ENCODE results near the gene MYRFL. TPM values are rescaled to one million over a fixed set of nuclear protein-coding genes. Genes with fewer than 3 reads are reported as not detected.

Gene MYRFL
- total RNA-seq, 1 donor from 2014 or later: 0.20 TPM

DNA sequence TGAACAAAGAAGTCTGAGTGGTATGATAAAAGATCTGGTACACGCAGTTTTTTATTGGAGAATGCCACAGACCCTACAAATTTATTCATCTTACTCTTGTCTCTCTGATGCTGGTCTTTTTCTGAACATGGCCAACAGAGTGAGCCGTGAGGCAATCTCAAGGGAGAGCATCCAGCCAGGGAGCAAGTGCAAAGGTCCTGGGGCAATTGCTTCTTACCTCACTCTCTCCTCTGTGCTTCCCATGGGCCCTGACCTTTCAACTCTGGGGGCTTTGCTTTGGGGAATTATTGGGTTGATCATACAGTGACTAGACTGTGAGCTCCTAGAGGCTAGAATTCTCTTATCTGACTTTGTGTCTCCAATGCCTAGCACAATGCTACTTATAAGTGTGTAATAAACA lies 171.7 kb downstream of the MYRFL start:
- no peaks in the 10 kb centered on the region for H3K79me2 ChIP-seq (ENCODE audit: insufficient read depth, low read length)
- H3K36me3 ChIP-seq (ENCODE audit: insufficient read depth, low read length): no peaks in the 10 kb centered on the region
- TF ChIP-seq, protein P1, sequence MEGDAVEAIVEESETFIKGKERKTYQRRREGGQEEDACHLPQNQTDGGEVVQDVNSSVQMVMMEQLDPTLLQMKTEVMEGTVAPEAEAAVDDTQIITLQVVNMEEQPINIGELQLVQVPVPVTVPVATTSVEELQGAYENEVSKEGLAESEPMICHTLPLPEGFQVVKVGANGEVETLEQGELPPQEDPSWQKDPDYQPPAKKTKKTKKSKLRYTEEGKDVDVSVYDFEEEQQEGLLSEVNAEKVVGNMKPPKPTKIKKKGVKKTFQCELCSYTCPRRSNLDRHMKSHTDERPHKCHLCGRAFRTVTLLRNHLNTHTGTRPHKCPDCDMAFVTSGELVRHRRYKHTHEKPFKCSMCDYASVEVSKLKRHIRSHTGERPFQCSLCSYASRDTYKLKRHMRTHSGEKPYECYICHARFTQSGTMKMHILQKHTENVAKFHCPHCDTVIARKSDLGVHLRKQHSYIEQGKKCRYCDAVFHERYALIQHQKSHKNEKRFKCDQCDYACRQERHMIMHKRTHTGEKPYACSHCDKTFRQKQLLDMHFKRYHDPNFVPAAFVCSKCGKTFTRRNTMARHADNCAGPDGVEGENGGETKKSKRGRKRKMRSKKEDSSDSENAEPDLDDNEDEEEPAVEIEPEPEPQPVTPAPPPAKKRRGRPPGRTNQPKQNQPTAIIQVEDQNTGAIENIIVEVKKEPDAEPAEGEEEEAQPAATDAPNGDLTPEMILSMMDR (IDR thresholded peaks at IDR 0.05; ENCODE audit: insufficient read depth, low read depth, low read length): no peak
- TF ChIP-seq EZH2 (IDR thresholded peaks at IDR 0.05; ENCODE audit: insufficient read depth, low read length): no peak
- H3K27ac ChIP-seq (ENCODE audit: low read depth, low read length): no peak overlapping the region
- no peaks in the 10 kb centered on the region for H3K4me1 ChIP-seq (ENCODE audit: insufficient read depth, low read length)
- no peaks in the 10 kb centered on the region for H3K9me3 ChIP-seq (ENCODE audit: insufficient read depth, low read depth, low read length)
- no peak overlapping the region for H3K4me2 ChIP-seq (ENCODE audit: low read length)
- no peaks in the 10 kb centered on the region for H4K20me1 ChIP-seq (ENCODE audit: insufficient read depth, low read length)
- no peak overlapping the region for H3K4me3 ChIP-seq (ENCODE audit: insufficient read depth, low read depth, low read length)
- Mint-ChIP-seq H3K36me3 (ENCODE audit: low read depth, unreplicated experiment) (no peaks in the 10 kb centered on the region), H3K27ac (ENCODE audit: unreplicated experiment) (no peak overlapping the region), H3K4me3 (ENCODE audit: unreplicated experiment) (no peak overlapping the region), H3K4me1 (ENCODE audit: low read depth, unreplicated experiment) (no peaks in the 10 kb centered on the region), H3K27me3 (ENCODE audit: low read depth, unreplicated experiment) (no peaks in the 10 kb centered on the region), H3K9me3 (ENCODE audit: unreplicated experiment) (no peaks in the 10 kb centered on the region)
- FAIRE-seq (no peak), DNase-seq (ENCODE audit: low read depth) (no peak)
- no peak overlapping the region for H3K9ac ChIP-seq (ENCODE audit: low read length)
- H2AFZ ChIP-seq (ENCODE audit: low read depth, low read length): no peak overlapping the region
- H3K27me3 ChIP-seq (ENCODE audit: insufficient read depth, low read length): no peaks in the 10 kb centered on the region

DNA sequence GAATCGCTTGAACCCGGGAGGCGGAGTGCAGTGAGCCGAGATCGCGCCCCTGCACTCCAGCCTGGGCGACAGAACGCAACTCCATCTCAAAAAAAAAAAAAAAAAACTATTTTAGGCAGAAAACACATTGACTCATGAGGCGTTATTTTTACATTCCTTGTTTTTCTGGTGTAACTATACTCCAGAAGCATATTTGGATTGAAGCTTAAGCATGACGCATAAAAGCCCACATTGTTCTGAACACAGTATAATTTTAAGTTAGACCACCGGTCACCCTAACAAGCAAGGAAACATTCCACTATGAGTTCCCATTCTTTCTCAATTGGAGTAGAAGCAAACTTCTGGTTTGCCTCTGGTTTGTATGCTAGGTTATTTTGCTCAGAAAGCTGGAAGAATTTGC lies 173.0 kb downstream of the MYRFL start:
- no peak for FAIRE-seq

DNA sequence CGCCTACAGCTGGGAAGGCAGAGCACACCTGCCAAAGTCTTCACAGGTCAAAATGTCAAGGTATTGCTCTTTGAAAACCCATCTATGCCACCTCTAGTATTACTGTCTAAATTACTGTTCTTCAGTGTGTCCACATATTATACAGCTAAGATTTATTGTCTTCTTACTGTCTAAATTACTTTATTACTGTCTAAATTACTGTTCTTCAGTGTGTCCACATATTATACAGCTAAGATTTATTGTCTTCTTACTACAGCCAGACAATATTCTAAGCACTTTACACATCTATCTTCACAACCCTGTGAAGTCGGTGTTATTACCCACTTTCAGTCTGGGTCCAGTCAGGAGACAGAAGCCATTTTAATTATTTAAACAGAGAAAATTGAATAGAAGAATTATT lies 173.9 kb downstream of the MYRFL start:
- Histone ChIP-seq H3K36me3 (ENCODE audit: insufficient read depth, low read length) (no peaks in the 10 kb centered on the region), H3K4me3 (ENCODE audit: insufficient read depth, low read depth, low read length) (no peak overlapping the region), H3K27ac (ENCODE audit: low read depth, low read length) (no peak overlapping the region), H3K79me2 (ENCODE audit: insufficient read depth, low read length) (no peaks in the 10 kb centered on the region), H3K9me3 (ENCODE audit: insufficient read depth, low read depth, low read length) (no peaks in the 10 kb centered on the region), H3K4me1 (ENCODE audit: insufficient read depth, low read length) (no peaks in the 10 kb centered on the region), H3K27me3 (ENCODE audit: insufficient read depth, low read length) (no peaks in the 10 kb centered on the region), H3K4me2 (ENCODE audit: low read length) (no peak overlapping the region), H4K20me1 (ENCODE audit: insufficient read depth, low read length) (no peaks in the 10 kb centered on the region), H2AFZ (ENCODE audit: low read depth, low read length) (no peak overlapping the region), H3K9ac (ENCODE audit: low read length) (no peak overlapping the region)
- Mint-ChIP-seq H3K9me3 (ENCODE audit: unreplicated experiment) (peaks cover 3% of the 10 kb centered on the region), H3K27me3 (ENCODE audit: low read depth, unreplicated experiment) (no peaks in the 10 kb centered on the region), H3K36me3 (ENCODE audit: low read depth, unreplicated experiment) (no peaks in the 10 kb centered on the region), H3K4me1 (ENCODE audit: low read depth, unreplicated experiment) (no peaks in the 10 kb centered on the region), H3K27ac (ENCODE audit: unreplicated experiment) (no peak overlapping the region), H3K4me3 (ENCODE audit: unreplicated experiment) (no peak overlapping the region)
- TF ChIP-seq EZH2 (IDR thresholded peaks at IDR 0.05; ENCODE audit: insufficient read depth, low read length): no peak
- TF ChIP-seq, protein P1 (IDR thresholded peaks at IDR 0.05; ENCODE audit: insufficient read depth, low read depth, low read length): no peak
- FAIRE-seq: no peak
- DNase-seq (ENCODE audit: low read depth): no peak

More for the DNA sequence above, 173.0 kb downstream of the MYRFL start:
- peaks cover 3% of the 10 kb centered on the region for H3K9me3 Mint-ChIP-seq (ENCODE audit: unreplicated experiment)
- Histone ChIP-seq H3K36me3 (ENCODE audit: insufficient read depth, low read length) (no peaks in the 10 kb centered on the region), H4K20me1 (ENCODE audit: insufficient read depth, low read length) (no peaks in the 10 kb centered on the region), H3K9me3 (ENCODE audit: insufficient read depth, low read depth, low read length) (no peaks in the 10 kb centered on the region), H2AFZ (ENCODE audit: low read depth, low read length) (no peak overlapping the region), H3K9ac (ENCODE audit: low read length) (no peak overlapping the region), H3K4me2 (ENCODE audit: low read length) (no peak overlapping the region), H3K4me1 (ENCODE audit: insufficient read depth, low read length) (no peaks in the 10 kb centered on the region), H3K27ac (ENCODE audit: low read depth, low read length) (no peak overlapping the region), H3K27me3 (ENCODE audit: insufficient read depth, low read length) (no peaks in the 10 kb centered on the region), H3K4me3 (ENCODE audit: insufficient read depth, low read depth, low read length) (no peak overlapping the region), H3K79me2 (ENCODE audit: insufficient read depth, low read length) (no peaks in the 10 kb centered on the region)
- no peak overlapping the region for H3K27ac Mint-ChIP-seq (ENCODE audit: unreplicated experiment)
- no peak overlapping the region for H3K4me3 Mint-ChIP-seq (ENCODE audit: unreplicated experiment)
- no peaks in the 10 kb centered on the region for H3K4me1 Mint-ChIP-seq (ENCODE audit: low read depth, unreplicated experiment)
- no peak for DNase-seq (ENCODE audit: low read depth)
- no peak for TF ChIP-seq EZH2 (IDR thresholded peaks at IDR 0.05; ENCODE audit: insufficient read depth, low read length)
- TF ChIP-seq, protein P1 (IDR thresholded peaks at IDR 0.05; ENCODE audit: insufficient read depth, low read depth, low read length): no peak
- H3K36me3 Mint-ChIP-seq (ENCODE audit: low read depth, unreplicated experiment): no peaks in the 10 kb centered on the region
- H3K27me3 Mint-ChIP-seq (ENCODE audit: low read depth, unreplicated experiment): no peaks in the 10 kb centered on the region

All from astrocyte (in vitro differentiated cells and primary cell).